Psoas muscle (tissue), 8 donors: Measurements from ENCODE around the gene DHX30. TPM values are rescaled to one million over a fixed set of nuclear protein-coding genes. Genes with fewer than 3 reads are reported as not detected.

Experiments
- ATAC-seq, 4 donors: fragments of 200-7000 bp; cut with Tn5 transposase; one replicate each; pipeline ENCODE4 v1.9.1; 2020; ENCODE audit warnings: moderate library complexity in 3 of 4, mild to moderate bottlenecking in 2 of 4
- DNase-seq, 2 donors: peaks; one replicate each; pipeline ENCODE4 v3.0.0-alpha.2; 2020
- H3K27ac ChIP-seq: fragments of 200-600 bp; one replicate; pipeline ENCODE4 v1.8.0; 2022
- H3K27me3 ChIP-seq, 3 donors: fragments of 200-600 bp in 1 of 3; one replicate each; pipeline versions ENCODE4 v1.6.1 to v1.8.0; 2013 to 2022; ENCODE audit warnings: low read length in 2 of 3, mild to moderate bottlenecking in 2 of 3, moderate library complexity in 1 of 3; ENCODE audit not compliant: insufficient read depth in 3 of 3
- H3K36me3 ChIP-seq, 2 donors: fragments of 200-600 bp in 1 of 2; one replicate each; pipeline versions ENCODE4 v1.6.1 to v1.8.0; 2013 to 2022; ENCODE audit warnings: low read depth in 1 of 2, mild to moderate bottlenecking in 1 of 2, moderate library complexity in 1 of 2; ENCODE audit not compliant: insufficient read depth in 1 of 2
- H3K4me1 ChIP-seq: fragments of 200-600 bp; one replicate; pipeline ENCODE4 v1.8.0; 2022
- H3K4me3 ChIP-seq: fragments of 200-600 bp; one replicate; pipeline ENCODE4 v1.8.0; 2022; ENCODE audit warnings: mild to moderate bottlenecking
- H3K9me3 ChIP-seq: fragments of 200-600 bp; one replicate; pipeline ENCODE4 v1.8.0; 2022
- CTCF ChIP-seq: fragments of 200-600 bp; IDR thresholded peaks from one replicate; pipeline ENCODE4 v1.8.0; 2022; ENCODE audit warnings: antibody characterized with exemption
- WGBS, 3 donors: extraction: QIAGEN DNeasy Blood & Tissue Kit; methylation state at CpG; one replicate each; pipeline versions ENCODE4 v1.1.6 to v1.1.7; 2013; 5-methylcytosine and 5-hydroxymethylcytosine counted together
- intact Hi-C, 2 donors: fragments of 100-400 bp; cut with DNase I; formaldehyde crosslinking; loops; one replicate each; pipeline versions ENCODE4 v1.11.0 to v1.14.2; 2022
- polyA plus RNA-seq, 3 donors: library from polyadenylated mRNA; stranded (reverse); fragments of 200-250 nt; gene quantifications; one replicate each; pipeline ENCODE4 v1.2.3, GENCODE V29; 2013
- total RNA-seq, 4 donors: library from RNA; stranded (reverse); fragmentation: NEBNext Ultra II Directional in 2 of 4; extraction: Animal tissue kit (Norgen Biotek cat#: 25700) in 2 of 4; gene quantifications; one replicate each; pipeline versions ENCODE4 v1.2.1 to v1.2.4, GENCODE V29; 2021 to 2023
- donor health status: healthy with polysubstance abuse.
- donor health status: DM: no; HTN: no; CAD: no; lungs with moderate emphysema.
- donor health status: Bipolar disorder and iron deficiency.
- donor health status: healthy.
- donor health status: DM: yes; HTN: yes; CAD: no.
- donor health status: DM: no; HTN: no; CAD: no.
- donor health status: DM: no; HTN: no; CAD: no.
- donor health status: DM: yes; HTN: yes; CAD: no.

The DHX30 gene
- total and polyA plus RNA-seq, 7 donors = 40.6 to 62.3 (median 48.8) TPM

GRCh38 chr3:47780741-47781684 lies 21.9 kb upstream of the DHX30 start:
- WGBS, 3 donors = 1% methylated on average over 41 to 54 of the region's 54 CpGs
- peak; percentile 45 to 68 (median 56) for ATAC-seq
- intact Hi-C loops = no loop called here

GRCh38 chr3:47781685-47782445 lies 21.1 kb upstream of the DHX30 start, which contains the start of gene SMARCC1:
SMARCC1 (minus strand) TSS chr3:47781893; CDS start chr3:47781797, 96 bp downstream.
- Histone ChIP-seq H3K4me3 (peak within 1 kb of the TSS; percentile 91), H3K27ac (peak within 1 kb of the TSS; percentile 100), H3K9me3 (no peaks in the 10 kb centered on the region), H3K4me1 (peaks cover 29% of the 10 kb centered on the region), H3K27me3 (no peaks in the 10 kb centered on the region), H3K36me3 (no peaks in the 10 kb centered on the region)
- intact Hi-C loops = no loop called here
- DNase-seq (peak; percentile 99), ATAC-seq (peak; percentile 97 to 99 (median 98))
- WGBS, 3 donors = 1% methylated on average over 53 to 79 of the region's 79 CpGs
- no peak for TF ChIP-seq CTCF

More at GRCh38 chr3:47780741-47781684, 21.9 kb upstream of the DHX30 start:
- Histone ChIP-seq H3K4me1 (peaks cover 29% of the 10 kb centered on the region), H3K27me3 (no peaks in the 10 kb centered on the region), H3K27ac (peak overlapping the region; percentile 100), H3K36me3 (no peaks in the 10 kb centered on the region), H3K9me3 (no peaks in the 10 kb centered on the region), H3K4me3 (peak overlapping the region; percentile 91)
- peak; percentile 73 to 84 for DNase-seq
- TF ChIP-seq CTCF = no peak

- H3K4me1 ChIP-seq = peaks cover 29% of the 10 kb centered on the region
Observed at GRCh38 chr3:47782446-47783308, 20.3 kb upstream of the DHX30 start.

More at GRCh38 chr3:47782446-47783308, 20.3 kb upstream of the DHX30 start:
- Histone ChIP-seq H3K9me3 (no peaks in the 10 kb centered on the region), H3K27ac (peak overlapping the region; percentile 100), H3K36me3 (no peaks in the 10 kb centered on the region), H3K4me3 (peak overlapping the region; percentile 91), H3K27me3 (no peaks in the 10 kb centered on the region)
- no peak for DNase-seq
- intact Hi-C loops = no loop called here
- 64% methylated on average over 23 of the region's 23 CpGs for WGBS, 3 donors
- TF ChIP-seq CTCF = no peak
- ATAC-seq = no peak
